Measurements from ENCODE around the gene KRT4.

- TF ChIP-seq, protein P1, sequence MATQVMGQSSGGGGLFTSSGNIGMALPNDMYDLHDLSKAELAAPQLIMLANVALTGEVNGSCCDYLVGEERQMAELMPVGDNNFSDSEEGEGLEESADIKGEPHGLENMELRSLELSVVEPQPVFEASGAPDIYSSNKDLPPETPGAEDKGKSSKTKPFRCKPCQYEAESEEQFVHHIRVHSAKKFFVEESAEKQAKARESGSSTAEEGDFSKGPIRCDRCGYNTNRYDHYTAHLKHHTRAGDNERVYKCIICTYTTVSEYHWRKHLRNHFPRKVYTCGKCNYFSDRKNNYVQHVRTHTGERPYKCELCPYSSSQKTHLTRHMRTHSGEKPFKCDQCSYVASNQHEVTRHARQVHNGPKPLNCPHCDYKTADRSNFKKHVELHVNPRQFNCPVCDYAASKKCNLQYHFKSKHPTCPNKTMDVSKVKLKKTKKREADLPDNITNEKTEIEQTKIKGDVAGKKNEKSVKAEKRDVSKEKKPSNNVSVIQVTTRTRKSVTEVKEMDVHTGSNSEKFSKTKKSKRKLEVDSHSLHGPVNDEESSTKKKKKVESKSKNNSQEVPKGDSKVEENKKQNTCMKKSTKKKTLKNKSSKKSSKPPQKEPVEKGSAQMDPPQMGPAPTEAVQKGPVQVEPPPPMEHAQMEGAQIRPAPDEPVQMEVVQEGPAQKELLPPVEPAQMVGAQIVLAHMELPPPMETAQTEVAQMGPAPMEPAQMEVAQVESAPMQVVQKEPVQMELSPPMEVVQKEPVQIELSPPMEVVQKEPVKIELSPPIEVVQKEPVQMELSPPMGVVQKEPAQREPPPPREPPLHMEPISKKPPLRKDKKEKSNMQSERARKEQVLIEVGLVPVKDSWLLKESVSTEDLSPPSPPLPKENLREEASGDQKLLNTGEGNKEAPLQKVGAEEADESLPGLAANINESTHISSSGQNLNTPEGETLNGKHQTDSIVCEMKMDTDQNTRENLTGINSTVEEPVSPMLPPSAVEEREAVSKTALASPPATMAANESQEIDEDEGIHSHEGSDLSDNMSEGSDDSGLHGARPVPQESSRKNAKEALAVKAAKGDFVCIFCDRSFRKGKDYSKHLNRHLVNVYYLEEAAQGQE (IDR thresholded peaks at IDR 0.05; ENCODE audit: low read depth) = no peak
- TF ChIP-seq EP300 (IDR thresholded peaks at IDR 0.05; ENCODE audit: borderline replicate concordance) (no peak), ZBTB7A (IDR thresholded peaks at IDR 0.05; ENCODE audit: low read depth) (no peak), USF1 (IDR thresholded peaks at IDR 0.05) (no peak), YY1 (IDR thresholded peaks at IDR 0.05; ENCODE audit: low read depth) (no peak)
Measured at GRCh38 chr12:52776435-52776834, 37.5 kb downstream of the KRT4 start.

All from Ishikawa (cell line).